ENCODE measurements around the gene FNDC5.

GRCh38 chr1:32893198-32894018 is 22.7 kb upstream of the FNDC5 start:
- no peak for TF ChIP-seq ZBTB33 (IDR thresholded peaks at IDR 0.05; ENCODE audit: borderline replicate concordance, low read depth)
- TF ChIP-seq CTCF (IDR thresholded peaks at IDR 0.05): peak; percentile 28
- TF ChIP-seq EZH2phosphoT487 (IDR thresholded peaks at IDR 0.05; ENCODE audit: borderline replicate concordance, low read depth): no peak
- no peak for TF ChIP-seq POLR2AphosphoS5 (IDR thresholded peaks at IDR 0.05; ENCODE audit: low read depth, low read length)
- TF ChIP-seq CHD2 (IDR thresholded peaks at IDR 0.05; ENCODE audit: low read length, partially characterized antibody): no peak
- no peak for TF ChIP-seq TAF1 (IDR thresholded peaks at IDR 0.05; ENCODE audit: borderline replicate concordance, low read depth, low read length)
- TF ChIP-seq FOXM1 (IDR thresholded peaks at IDR 0.05; ENCODE audit: low read depth): no peak
- TF ChIP-seq REST (IDR thresholded peaks at IDR 0.05; ENCODE audit: low read depth, low read length): no peak
- no peak for TF ChIP-seq EP300 (IDR thresholded peaks at IDR 0.05; ENCODE audit: borderline replicate concordance in 1 of 2, low read depth in 1 of 2, low read length in 1 of 2)
- no peak for TF ChIP-seq MXI1 (IDR thresholded peaks at IDR 0.05; ENCODE audit: low read depth, low read length)
- no peak for TF ChIP-seq SIN3A (IDR thresholded peaks at IDR 0.05; ENCODE audit: borderline replicate concordance, low read depth, low read length)
- TF ChIP-seq GABPA (IDR thresholded peaks at IDR 0.05; ENCODE audit: low read depth): no peak

Data from SK-N-SH (cell line).